Putamen (tissue), 1 donor: ENCODE results near the gene OR2B2.
A peak's percentile ranks its signal among the peaks of the same experiment; 100 is the strongest.
"Not testable (repeated sequence)": the region's sequence is repeated elsewhere in the genome, so short reads cannot be mapped to it uniquely, and the experiment has no call there.

Experiments used
- DNase-seq: peaks from one replicate; pipeline ENCODE4 v3.0.0-alpha.2; 2016; ENCODE audit warnings: low spot score

The OR2B2 gene

GRCh38 chr6:27911956-27912446, at the start of gene OR2B2:
TSS of gene OR2B2 (minus strand) at chr6:27912396. CDS start at chr6:27912319, 77 bp downstream.
- no peak for DNase-seq

- no peak for DNase-seq
Measured at GRCh38 chr6:27957516-27957915, 45.3 kb upstream of the OR2B2 start.

- DNase-seq: no peak
Measured at GRCh38 chr6:27956941-27957340, 44.7 kb upstream of the OR2B2 start, which contains the start of gene OR2B6. TSS of gene OR2B6 (plus strand) at chr6:27957241. CDS start at chr6:27957241, 0 bp downstream.

DNA sequence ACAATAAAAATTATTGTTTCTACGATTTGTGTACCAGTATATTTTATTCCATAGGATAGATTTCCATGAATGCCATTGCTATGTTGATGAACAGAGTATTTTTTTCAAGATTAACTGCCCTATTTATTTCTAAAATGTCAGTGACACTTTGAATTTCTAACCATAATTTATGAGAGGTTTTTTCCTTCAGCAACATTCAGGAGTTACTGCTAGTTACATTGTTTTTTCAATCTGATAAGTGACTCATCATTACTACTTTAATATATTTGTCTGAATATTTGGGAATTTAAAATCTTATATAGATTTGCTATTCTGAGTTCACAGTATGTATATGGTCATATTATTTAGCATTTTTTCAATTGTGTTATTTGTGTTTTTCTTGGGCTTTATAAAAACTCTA, 38.8 kb upstream of the OR2B2 start:
- no peak for DNase-seq

GRCh38 chr6:27948237-27948636, 36.0 kb upstream of the OR2B2 start:
- no peak for DNase-seq

GRCh38 chr6:27943072-27943471, 30.9 kb upstream of the OR2B2 start:
- not testable (repeated sequence) for DNase-seq

- no peak for DNase-seq
Measured at GRCh38 chr6:27940766-27941165, 28.6 kb upstream of the OR2B2 start.

DNA sequence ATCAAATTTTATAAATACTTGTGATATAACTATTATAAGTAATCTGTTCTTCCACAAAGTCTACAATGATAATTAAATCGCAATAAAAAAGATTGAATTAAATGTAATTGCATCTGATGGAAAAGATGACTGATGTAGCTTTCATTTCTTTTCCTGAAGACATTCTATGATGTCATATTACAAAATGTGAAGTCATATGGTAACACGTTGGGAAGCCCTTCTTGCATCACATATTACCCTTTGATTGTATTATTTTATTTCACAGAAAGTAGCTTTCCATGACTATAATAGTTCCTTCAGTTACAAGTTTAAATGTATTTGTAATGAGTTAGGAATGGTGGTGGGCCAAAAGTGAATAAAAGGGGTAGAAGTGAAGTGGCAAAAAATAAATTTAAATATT, 19.0 kb upstream of the OR2B2 start:
- DNase-seq: no peak

GRCh38 chr6:27929930-27930329, 17.7 kb upstream of the OR2B2 start:
- DNase-seq: not testable (repeated sequence)

GRCh38 chr6:27928041-27928440, 15.8 kb upstream of the OR2B2 start:
- not testable (repeated sequence) for DNase-seq

GRCh38 chr6:27924179-27924578, 12.0 kb upstream of the OR2B2 start:
- no peak for DNase-seq

DNA sequence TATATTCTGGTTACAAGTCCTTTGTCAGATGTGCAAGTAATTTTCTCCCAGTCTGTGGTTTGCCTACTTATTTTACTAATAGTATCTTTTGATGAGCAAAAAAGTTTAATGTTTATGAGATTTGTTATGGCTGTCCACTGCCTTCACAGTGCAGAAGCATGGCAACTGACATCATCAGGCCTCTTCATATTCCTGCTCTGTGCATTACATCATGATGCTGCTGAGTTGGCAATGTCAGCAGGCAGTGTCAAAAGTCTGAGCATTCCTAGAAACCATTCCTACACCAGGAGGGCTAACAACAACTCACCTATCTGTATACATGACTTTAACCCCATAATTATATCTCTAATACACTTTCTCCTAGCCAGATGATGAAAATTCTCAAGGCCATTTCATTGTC, 10.8 kb upstream of the OR2B2 start:
- no peak for DNase-seq

DNA sequence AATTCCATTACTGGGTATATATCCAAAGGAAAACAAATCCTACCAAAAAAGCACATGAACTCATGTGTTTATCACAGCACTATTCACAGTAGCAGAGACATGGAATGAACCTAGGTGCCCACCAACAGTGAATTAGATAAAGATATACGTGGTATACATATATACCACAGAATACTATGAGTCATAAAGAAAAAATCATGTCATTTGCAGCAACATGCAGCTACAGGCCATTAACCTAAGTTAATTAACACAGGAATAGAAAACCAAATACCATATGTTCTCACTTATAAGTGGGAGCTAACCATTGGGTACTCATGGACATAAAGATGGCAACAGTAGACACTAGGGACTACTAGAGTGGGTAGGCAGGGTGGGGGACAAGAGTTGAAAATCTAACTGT, 4.2 kb downstream of the OR2B2 start:
- no peak for DNase-seq

DNA sequence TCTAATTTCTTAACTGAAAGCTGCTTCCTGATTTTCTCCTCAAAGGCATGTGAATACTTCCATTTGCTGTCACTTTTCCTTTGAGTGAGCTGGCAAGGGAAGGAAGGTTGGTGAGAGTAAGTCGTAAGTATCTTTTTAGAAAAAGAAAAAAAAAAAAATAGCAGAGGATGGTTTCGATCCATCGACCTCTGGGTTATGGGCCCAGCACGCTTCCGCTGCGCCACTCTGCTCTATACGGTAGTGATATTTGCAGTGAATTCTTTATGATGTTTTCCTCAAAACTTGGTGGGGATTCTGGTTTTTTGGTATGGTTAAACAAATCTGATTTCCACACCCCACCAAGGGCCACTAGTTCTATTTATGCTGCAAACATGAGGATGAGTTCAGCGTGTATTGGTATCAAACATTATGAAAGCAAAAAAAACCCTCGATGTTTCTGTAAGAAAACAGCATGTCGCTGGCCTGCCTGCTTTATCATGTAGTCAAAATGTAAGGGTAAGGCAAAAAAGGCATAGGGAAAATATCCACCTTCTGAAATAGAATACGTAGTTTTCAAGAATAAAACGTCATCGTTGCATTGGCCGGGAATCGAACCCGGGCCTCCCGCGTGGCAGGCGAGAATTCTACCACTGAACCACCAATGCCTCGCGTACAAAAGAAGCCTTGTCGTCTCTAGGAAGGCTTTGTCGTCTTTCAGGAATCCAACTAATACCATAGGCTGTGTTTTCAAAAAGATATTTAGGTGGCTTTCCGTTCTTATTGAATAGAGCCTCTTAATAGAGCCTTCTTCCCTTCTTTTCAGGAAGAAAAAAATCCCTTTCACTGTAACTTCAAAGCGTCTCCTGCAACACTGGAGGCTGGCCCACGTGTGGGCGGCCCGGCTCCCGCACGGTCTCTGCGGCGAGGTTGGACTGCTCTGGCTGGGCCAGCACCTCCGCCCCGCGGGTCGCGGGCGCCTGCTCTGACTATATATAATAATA, 9.6 kb downstream of the OR2B2 start:
- DNase-seq: peak; percentile 91

DNA sequence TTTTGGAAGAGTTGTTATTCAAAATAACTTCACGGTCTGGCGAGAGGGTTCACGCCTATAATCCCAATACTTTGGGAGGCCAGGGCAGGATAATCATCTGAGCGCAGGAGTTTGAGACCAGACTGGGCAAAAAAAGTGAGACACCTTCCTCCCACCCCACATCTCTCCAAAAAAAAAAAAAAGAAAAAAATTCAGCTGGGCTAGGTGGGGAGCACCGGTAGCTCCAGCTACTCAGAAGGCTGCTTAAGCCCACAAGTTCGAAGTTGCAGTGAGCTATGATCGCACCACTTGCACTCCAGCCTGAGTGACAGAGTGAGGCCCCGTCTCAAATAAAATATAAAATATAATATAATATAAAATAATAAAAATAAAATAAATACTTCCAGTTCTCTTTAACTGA, 10.4 kb downstream of the OR2B2 start:
- DNase-seq: no peak

- not testable (repeated sequence) for DNase-seq
Measured at GRCh38 chr6:27900197-27900596, 12.0 kb downstream of the OR2B2 start.

DNA sequence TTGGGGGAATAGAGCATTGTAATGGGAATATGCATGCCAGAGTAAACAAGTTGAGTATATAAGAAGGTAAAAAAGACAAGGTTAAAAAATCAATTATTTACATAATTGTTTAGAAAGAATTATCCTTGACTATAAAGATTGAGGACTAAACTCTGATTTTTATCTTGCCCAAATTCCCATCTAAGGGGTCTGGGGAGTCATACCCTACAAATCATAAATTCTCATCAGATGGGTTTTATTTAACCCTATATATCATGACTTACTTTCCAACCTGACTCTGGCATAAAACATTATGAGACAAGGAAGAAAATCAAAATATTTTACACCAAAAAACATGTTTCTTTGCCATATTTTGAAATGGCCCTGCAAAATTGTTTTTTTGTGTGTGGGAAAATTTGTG, 12.7 kb downstream of the OR2B2 start:
- DNase-seq: no peak

GRCh38 chr6:27897580-27898206, 14.5 kb downstream of the OR2B2 start:
- DNase-seq: no peak

- DNase-seq: no peak
Measured at GRCh38 chr6:27896398-27896796, 15.8 kb downstream of the OR2B2 start.

DNA sequence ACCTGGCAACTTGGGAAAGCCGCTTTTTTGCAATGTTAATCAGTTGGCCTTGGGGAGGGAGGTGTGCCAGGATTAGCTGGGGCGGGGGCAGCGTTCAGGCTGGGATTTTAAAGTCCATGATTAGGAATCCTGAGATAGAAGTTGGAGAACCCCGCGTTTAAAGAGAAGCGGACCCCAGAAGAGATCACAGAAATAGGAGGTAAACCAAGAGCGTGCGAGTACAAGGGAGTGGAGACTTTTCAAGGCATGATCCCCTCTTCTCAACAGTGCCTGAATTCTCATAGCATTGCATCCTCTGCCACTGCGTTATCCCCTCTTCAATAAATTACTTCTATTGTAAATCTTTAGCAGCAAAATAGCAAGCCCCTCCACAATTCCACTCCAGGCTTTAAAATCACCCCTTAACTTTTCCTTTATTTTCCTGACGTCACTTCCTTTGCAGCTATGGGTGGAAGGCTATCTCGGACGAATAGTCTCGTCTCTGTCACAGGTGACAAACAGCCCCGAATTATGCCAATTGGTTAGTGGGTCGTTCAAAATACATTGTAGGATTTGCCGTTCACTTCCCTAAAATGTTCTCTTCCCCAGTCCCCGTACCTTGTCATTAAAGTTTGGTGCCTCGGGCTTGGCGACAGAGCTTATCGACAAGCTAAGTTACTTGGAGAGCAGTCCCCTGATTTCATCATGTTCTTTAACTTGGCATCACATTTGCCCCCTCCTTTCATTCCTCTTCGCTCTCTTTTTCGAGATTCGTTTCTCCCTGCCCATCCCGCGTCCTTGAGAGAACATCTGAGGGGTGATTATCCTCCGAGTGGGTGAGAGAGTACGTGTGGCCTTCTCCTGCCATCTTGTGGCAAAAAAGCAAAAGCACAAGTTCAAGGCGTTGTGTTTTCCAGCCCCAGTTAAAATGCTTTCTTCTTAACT, 17.1 kb downstream of the OR2B2 start:
- peak; percentile 82 for DNase-seq

DNA sequence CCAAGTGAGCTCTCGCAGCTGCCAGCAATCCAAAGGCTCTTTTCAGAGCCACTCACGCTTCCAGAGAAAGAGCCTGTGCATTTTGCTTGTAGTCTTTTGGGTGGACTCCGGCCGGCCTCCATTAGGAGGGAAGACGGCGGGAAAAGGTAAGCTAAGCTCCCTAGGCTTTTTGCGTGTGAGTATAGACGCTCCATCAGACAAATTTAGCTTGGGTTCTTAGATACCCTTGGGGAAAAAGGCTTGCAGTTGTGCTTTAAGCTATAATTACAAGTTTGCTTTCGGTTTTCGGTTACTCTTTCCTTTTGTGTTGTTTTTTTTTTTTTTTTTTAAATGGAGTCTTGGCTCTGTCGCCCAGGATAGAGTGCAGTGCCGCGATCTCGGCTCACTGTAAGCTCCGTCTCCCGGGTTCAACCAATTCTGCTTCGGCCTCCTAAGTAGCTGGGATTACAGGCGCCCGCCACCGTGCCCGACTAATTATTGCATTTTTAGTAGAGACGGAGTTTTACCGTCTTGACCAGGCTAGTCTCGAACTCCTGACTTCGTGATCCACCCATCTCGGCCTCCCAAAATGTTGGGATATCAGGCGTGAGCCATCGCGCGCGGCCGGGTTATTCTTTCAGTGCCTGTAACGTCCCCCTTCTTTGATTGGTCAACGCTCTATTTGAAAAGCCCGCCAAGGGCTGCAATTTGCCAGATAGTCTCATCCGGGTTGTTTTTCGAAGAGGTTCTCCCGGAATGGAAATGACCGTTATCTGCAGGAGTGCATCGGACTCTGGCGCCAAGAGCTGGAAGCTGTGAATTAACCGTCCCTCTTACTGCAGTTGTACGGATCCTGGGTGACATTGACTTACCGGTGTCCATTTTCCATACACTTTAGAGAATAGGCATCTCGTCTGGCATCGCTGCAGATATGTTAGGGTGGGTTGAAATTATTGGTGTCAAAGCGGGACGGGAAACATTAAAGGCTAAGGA, 18.1 kb downstream of the OR2B2 start:
- peak; percentile 84 for DNase-seq
